ENCODE data around the gene FBXL14.

FBXL14 gene

GRCh38 chr12:1532375-1533165 is 61.8 kb downstream of the FBXL14 start:
- no peak for DNase-seq

DNA sequence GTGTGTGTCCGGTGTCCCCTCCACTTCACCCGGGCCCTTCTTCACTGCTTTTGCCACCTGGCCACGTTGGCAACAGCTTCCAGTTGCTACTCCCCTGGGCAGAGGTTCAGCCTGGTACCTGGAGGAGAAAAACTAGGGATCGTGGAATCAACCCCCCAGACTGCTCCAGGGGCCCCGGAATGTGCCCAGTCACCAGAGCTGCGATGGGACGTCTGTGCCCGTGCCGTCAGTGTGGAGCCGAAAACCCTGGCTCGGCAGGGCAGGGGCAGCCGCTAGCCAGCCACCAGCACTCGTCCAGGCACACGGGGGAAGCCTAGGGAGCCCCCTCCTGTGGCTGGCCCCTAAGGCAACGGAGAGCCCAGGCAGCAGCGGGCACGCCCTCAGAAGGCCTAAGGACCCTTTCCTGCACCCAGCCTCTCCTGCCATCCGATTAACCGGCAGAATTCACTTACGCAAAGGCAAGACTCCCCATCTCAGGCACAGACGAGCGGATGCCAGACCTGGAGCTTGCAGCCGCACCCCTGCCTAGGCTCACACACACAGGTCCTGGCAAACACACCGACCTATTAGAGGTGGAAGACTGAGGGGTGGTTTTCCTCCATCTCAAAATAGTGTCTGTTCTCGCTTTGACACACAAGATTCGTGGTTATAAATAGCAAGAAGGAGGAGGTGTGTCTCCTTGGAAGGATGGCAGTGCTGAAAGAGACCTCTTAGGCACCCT is 62.6 kb downstream of the FBXL14 start:
- no peak for DNase-seq

DNA sequence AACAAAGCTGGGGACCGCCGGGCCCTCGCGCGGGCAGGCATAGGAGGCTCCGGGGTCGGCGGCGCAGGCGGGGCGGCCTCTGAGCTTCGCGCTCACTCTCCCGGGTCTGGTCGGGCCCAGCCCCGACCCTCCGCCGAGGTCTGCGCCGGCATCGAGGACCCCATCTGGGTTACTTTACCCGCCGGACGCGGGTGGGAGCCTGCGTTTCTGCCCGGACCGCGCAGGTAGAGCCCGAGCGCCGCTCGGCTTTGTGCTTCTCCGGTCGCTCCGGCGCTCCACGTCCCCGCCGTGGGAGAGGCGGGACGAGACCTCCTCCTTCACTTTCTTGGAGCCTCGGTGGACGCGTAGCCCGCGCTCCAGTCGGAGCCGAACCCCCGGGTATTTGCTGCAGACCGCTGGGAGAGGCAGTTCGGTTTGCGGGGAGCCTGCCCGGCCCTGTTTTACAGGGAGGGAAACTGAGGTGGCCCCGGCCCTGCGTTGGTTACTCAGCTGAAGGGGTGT is 63.2 kb downstream of the FBXL14 start:
- DNase-seq: no peak

DNA sequence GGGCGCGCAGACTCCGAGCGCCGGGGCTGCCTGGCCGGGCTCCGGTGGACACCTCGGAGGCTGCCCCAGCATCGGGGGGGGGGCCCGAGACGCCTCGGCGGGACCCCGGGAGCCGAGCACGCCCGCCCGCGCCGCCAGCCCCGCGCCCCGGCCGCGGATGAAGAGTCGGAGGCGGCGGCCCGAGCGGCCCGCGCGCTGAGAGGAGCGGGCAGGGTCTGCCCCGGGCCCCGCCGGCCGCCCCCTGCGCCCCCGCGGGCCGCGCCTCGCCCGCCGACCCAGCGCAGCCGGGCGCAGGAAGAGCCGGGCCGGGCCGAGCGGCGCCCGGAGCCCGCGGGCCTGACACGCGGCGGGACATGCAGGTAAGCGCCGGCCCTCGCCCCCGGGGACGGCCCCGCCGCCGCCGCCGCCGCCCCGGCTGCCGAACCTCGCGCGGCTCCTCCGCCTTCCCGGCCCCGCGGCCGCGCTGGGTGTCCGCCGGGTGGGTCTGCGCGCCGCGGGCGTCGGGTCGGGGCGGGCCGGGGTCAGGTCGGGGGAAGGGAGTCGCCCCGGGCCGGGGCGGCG is 63.7 kb downstream of the FBXL14 start:
- no peak for DNase-seq

- DNase-seq: no peak
Observed at GRCh38 chr12:1529862-1530591, 64.4 kb downstream of the FBXL14 start.

GRCh38 chr12:1529228-1529861 is 65.0 kb downstream of the FBXL14 start:
- no peak for DNase-seq

DNA sequence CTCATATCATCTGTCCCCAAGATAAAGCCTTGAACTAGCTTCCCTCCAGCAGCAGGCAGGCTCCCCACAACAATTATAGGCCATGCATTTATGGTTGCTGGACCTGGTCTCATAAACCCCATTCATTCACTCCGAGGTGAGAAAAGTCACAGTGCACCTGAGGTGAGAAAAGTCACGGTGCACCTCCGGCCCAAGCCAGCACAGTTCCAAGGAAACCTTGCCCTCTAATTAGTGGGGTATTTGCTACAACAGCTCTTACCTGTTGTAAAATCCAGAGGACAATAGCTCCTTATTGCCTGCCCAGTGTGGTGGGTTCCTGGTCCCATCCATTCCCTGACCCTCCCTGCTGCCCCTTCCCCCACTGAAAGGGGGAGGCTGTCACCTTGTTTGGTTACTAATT is 65.6 kb downstream of the FBXL14 start:
- DNase-seq: no peak

DNA sequence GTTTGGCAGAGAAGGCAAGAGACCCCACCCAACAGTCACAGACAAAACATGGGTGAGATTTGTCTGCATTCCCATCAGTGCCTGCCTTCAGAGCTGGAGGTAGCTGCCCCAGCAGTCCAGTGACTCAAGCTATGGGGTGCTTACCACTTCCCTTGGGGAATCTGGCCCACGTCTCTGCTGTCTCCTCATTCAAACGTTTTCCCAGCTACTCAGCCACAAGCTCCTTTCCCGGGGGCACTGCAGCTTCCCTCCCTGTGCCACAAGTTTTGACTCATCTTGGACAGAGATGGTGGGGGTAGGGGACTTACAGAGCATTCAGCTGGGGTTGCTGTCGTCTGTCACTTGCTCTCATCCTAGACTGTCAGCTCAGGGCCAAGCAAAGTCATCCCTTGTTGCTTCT is 66.6 kb downstream of the FBXL14 start:
- DNase-seq: no peak

DNA sequence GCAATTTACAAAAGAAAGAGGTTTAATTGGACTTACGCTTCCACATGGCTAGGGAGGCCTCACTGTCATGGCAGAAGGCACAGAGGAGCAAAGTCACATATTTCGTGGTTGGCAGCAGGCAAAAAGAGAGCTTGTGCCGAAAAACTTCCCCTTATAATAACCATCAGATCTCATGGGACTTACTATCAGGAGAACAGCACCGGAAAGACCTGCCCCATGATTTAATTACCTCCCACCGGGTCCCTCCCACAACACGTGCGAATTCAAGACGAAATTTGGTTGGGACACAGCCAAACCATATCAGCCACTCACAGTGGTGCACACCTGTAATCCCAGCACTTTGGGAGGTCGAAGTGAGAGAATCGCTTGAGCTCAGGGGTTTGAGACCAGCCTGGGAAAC is 68.5 kb downstream of the FBXL14 start:
- DNase-seq: no peak

GRCh38 chr12:1523558-1524050 is 70.8 kb downstream of the FBXL14 start:
- DNase-seq: no peak

DNA sequence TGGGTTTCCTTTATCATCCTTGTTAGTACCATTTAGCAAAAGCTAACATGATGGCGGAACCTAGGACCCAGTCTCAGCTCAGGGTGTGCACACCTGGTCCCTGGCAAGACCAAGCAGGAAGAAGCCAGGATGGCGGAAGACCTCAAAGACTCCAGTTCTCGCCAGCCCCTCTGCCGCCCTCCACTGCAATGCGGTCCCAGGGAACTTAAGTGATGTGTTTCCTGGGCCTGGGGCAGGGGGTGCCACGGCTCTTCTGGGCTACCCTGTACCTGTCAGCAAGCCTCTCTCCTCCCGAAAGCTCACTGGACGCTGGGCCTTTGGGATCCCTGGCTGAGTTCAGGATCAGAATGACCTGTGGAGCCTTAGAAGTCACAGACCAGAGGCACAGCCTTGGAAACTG is 71.3 kb downstream of the FBXL14 start:
- no peak for DNase-seq

DNA sequence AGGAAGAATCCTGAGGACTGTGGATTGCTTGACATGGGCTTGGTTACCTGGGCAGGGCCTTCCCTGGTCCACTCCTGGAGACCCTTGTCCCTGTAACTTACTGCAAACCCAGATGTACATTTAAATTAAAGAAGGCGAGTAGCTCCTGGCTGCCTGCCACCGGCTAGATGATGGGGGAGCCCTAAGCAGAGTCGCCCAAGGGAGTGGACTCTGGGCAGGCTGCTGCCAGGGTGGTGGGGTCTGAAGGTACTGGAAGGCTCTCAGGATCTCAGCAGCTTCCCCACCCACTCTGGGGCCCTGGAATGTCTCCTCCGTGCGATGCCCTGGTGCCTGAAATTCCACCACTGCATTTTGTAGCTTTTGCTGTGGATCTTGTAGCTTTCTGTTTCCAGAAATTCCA is 74.7 kb downstream of the FBXL14 start:
- no peak for DNase-seq

- DNase-seq: no peak
Observed at GRCh38 chr12:1518591-1519516, 75.5 kb downstream of the FBXL14 start.

GRCh38 chr12:1517734-1518525 is 76.5 kb downstream of the FBXL14 start:
- no peak for DNase-seq

DNA sequence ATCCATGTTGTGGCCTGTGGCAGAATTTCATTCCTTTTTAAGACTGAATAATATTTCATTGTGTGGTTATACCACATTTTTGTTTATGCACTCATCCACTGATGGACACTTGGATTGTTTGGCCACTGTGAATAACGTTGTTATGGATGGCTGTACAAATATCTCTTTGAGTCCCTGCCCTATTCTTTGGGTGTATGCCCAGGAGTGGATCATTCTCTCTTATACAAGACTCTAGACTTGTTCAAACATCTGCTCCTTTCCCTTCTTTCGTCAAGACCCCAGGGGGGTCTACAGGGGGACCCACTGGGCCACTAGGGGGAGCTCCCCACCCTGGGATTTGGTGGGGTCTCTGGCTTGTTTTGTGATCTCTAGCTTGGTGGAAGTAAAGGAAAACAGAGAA is 77.4 kb downstream of the FBXL14 start:
- DNase-seq: no peak
